Measurements from ENCODE around the gene KATNBL1.
A peak's percentile ranks its signal among the peaks of the same experiment; 100 is the strongest.

The KATNBL1 gene

DNA sequence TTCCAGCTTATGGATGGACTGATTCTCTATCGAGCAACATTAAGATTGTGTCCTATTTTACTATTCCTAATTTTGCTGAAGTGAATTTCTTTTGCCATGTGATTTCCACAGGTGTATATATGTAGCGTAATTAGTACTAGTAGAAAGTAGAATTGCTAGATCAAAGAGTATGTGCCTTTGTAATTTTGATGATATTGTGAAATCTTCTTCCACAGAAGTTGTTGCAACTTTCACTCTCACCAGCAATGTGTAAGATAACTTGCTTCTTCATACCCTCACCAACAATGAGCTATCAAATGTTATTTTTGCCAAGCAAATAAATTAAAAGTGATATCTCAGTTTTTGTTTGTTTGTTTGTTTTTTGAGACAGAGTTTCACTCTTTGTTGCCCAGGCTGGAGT is 102.6 kb downstream of the KATNBL1 start:
- ATAC-seq (ENCODE audit: low read depth): no peak
- H3K27me3 ChIP-seq (ENCODE audit: insufficient read depth, poor library complexity, severe bottlenecking): no peaks in the 10 kb centered on the region
- no peaks in the 10 kb centered on the region for H3K9me3 ChIP-seq (ENCODE audit: severe bottlenecking)
- TF ChIP-seq, protein P1, sequence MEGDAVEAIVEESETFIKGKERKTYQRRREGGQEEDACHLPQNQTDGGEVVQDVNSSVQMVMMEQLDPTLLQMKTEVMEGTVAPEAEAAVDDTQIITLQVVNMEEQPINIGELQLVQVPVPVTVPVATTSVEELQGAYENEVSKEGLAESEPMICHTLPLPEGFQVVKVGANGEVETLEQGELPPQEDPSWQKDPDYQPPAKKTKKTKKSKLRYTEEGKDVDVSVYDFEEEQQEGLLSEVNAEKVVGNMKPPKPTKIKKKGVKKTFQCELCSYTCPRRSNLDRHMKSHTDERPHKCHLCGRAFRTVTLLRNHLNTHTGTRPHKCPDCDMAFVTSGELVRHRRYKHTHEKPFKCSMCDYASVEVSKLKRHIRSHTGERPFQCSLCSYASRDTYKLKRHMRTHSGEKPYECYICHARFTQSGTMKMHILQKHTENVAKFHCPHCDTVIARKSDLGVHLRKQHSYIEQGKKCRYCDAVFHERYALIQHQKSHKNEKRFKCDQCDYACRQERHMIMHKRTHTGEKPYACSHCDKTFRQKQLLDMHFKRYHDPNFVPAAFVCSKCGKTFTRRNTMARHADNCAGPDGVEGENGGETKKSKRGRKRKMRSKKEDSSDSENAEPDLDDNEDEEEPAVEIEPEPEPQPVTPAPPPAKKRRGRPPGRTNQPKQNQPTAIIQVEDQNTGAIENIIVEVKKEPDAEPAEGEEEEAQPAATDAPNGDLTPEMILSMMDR (IDR thresholded peaks at IDR 0.05; ENCODE audit: poor library complexity, severe bottlenecking): no peak
- no peaks in the 10 kb centered on the region for H3K4me1 ChIP-seq (ENCODE audit: insufficient read depth, poor library complexity, severe bottlenecking)
- 0 out of 2 replicates have a peak, but pooled peaks cover 3% of the 10 kb centered on the region for H3K36me3 ChIP-seq (ENCODE audit: low read depth)
- no peak for DNase-seq (ENCODE audit: low spot score)
- H3K4me3 ChIP-seq (ENCODE audit: severe bottlenecking): no peak overlapping the region
- H3K27ac ChIP-seq (ENCODE audit: poor library complexity, severe bottlenecking): no peak overlapping the region

DNA sequence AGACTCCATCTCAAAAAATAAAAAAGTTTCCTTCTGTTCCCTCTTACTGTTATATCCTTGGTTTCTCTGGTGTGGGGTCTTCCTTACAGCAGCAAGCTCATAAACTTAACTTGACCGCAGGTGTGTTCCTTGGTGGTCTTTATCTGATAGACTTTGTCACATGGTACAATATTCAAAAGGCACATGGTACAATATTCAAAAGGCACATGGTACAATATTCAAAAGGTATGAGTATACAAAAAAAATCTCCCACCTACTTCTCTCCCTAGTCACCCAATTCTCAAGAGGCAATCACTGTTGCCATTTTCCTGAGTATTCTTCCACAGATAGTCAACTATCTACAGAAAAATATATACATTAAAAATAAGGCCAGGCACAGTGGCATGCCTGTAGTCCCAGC is 103.5 kb downstream of the KATNBL1 start:
- no peak for DNase-seq (ENCODE audit: low spot score)
- Histone ChIP-seq H3K27me3 (ENCODE audit: insufficient read depth, poor library complexity, severe bottlenecking) (no peaks in the 10 kb centered on the region), H3K36me3 (ENCODE audit: low read depth) (0 out of 2 replicates have a peak, but pooled peaks cover 3% of the 10 kb centered on the region), H3K4me1 (ENCODE audit: insufficient read depth, poor library complexity, severe bottlenecking) (no peaks in the 10 kb centered on the region), H3K27ac (ENCODE audit: poor library complexity, severe bottlenecking) (no peak overlapping the region), H3K9me3 (ENCODE audit: severe bottlenecking) (no peaks in the 10 kb centered on the region), H3K4me3 (ENCODE audit: severe bottlenecking) (no peak overlapping the region)
- ATAC-seq (ENCODE audit: low read depth): no peak
- TF ChIP-seq, protein P1 (IDR thresholded peaks at IDR 0.05; ENCODE audit: poor library complexity, severe bottlenecking): no peak

DNA sequence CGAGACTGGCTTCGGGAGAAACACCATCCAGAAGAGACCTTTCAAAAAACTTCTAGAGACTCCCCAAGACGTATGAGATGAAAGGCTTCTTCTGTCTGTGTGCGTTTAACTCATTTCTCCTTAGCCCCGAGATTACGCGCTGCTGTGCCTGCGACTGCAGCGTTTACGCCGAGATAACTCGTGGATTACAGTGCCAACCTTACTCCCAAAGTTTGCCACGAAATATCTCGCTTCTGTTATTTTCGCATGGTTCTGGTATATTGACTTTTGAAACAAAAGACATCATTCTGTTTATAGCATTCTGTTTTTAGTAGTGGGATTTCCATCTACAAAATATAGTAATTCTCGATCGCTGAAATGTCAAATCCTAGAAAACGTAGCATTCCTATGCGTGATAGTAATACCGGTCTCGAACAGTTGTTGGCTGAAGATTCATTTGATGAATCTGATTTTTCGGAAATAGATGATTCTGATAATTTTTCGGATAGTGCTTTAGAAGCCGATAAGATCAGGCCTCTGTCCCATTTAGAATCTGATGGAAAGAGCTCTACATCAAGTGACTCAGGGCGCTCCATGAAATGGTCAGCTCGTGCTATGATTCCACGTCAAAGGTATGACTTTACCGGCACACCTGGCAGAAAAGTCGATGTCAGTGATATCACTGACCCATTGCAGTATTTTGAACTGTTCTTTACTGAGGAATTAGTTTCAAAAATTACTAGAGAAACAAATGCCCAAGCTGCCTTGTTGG is 107.5 kb downstream of the KATNBL1 start:
- Histone ChIP-seq H3K27ac (ENCODE audit: poor library complexity, severe bottlenecking) (peak overlapping the region; percentile 48), H3K9me3 (ENCODE audit: severe bottlenecking) (no peaks in the 10 kb centered on the region), H3K27me3 (ENCODE audit: insufficient read depth, poor library complexity, severe bottlenecking) (no peaks in the 10 kb centered on the region), H3K4me1 (ENCODE audit: insufficient read depth, poor library complexity, severe bottlenecking) (peaks cover 10% of the 10 kb centered on the region), H3K36me3 (ENCODE audit: low read depth) (peaks cover 12% of the 10 kb centered on the region), H3K4me3 (ENCODE audit: severe bottlenecking) (peak overlapping the region; percentile 85)
- DNase-seq (ENCODE audit: low spot score): no peak
- ATAC-seq (ENCODE audit: low read depth): no peak
- TF ChIP-seq, protein P1 (IDR thresholded peaks at IDR 0.05; ENCODE audit: poor library complexity, severe bottlenecking): no peak

DNA sequence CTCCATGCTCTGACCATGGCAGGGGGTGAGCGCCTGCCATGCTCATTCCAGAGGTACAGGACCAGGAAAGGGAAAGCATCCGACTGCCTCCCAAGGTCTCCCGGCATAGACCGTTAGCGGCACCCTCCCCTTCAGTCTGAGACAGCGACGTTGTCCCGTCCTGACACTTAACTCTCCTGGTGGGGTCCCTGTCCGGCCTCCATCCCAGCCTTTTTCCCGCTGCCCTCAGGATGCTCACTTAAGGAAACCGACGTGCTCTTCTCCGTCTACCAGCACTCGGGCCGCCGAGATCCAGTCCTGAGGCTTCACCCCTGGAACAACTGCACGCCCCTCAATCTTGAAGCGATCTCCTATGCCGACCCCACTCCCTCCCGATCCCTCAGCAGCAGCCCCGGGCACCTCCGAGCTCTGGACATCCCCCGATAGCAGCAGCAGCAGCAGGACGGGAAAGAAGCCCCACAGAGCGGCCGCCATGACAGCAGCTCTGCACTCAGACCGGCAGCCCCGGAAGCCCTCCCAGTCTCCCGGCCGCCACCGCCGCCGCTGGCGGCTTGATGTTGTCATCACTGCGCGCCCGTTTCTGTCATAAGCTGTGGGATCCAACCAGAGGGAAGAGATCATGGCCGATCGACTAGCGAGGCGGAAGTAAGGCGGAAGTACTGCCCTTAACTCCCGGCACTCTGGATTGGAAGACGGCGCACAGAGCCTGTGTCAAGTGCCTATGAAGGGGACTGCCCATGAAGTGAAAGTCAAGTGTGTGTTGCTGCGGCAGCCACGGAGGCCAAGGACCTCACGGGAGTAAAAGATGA is 108.3 kb downstream of the KATNBL1 start, which contains the start of the genes EMC7 and PGBD4:
EMC7 (minus strand) TSS at position 497 of the 809 bp plus-strand sequence; CDS start at position 474, 23 bp downstream.
PGBD4 (plus strand) TSS at position 718 of the 809 bp plus-strand sequence. CDS start 449 bp downstream, outside the sequence.
- peak; percentile 100 for DNase-seq (ENCODE audit: low spot score)
- Histone ChIP-seq H3K9me3 (ENCODE audit: severe bottlenecking) (no peaks in the 10 kb centered on the region), H3K27me3 (ENCODE audit: insufficient read depth, poor library complexity, severe bottlenecking) (no peaks in the 10 kb centered on the region), H3K4me1 (ENCODE audit: insufficient read depth, poor library complexity, severe bottlenecking) (peaks cover 10% of the 10 kb centered on the region), H3K27ac (ENCODE audit: poor library complexity, severe bottlenecking) (peak within 1 kb of the TSS; percentile 48), H3K4me3 (ENCODE audit: severe bottlenecking) (peak within 1 kb of the TSS; percentile 85), H3K36me3 (ENCODE audit: low read depth) (peaks cover 15% of the 10 kb centered on the region)
- ATAC-seq (ENCODE audit: low read depth): peak; percentile 98
- TF ChIP-seq, protein P1 (IDR thresholded peaks at IDR 0.05; ENCODE audit: poor library complexity, severe bottlenecking): no peak

Measured in RWPE2 (cell line).